HL-60/S4 treated with retinoic acid at 250 ng/mL for 4 days and 3 days (cell line): ENCODE data around the gene FBXW8.

ENCODE experiments used
- in situ Hi-C: fragments of 300-500 bp; cut with MboI; formaldehyde crosslinking; loops from 2 replicates; pipeline ENCODE4 v1.7.0; 2022; ENCODE audit warnings: low sequenced_read_pairs

The FBXW8 gene

GRCh38 chr12:116885491-116885890 lies 25.3 kb upstream of the FBXW8 start:
- in situ Hi-C loops: no loop called here

GRCh38 chr12:116887244-116887643 lies 23.5 kb upstream of the FBXW8 start:
- in situ Hi-C loops: no loop called here

- in situ Hi-C loops: no loop called here
Observed at GRCh38 chr12:116887897-116888296, 22.9 kb upstream of the FBXW8 start.

GRCh38 chr12:116890330-116890729 lies 20.4 kb upstream of the FBXW8 start:
- in situ Hi-C loops: no loop called here

- in situ Hi-C loops: no loop called here
Observed at GRCh38 chr12:116891019-116891418, 19.7 kb upstream of the FBXW8 start.

GRCh38 chr12:116892349-116893140 lies 18.2 kb upstream of the FBXW8 start:
- in situ Hi-C loops: no loop called here

- in situ Hi-C loops: no loop called here
Observed at GRCh38 chr12:116894913-116895312, 15.8 kb upstream of the FBXW8 start.

- in situ Hi-C loops: no loop called here
Observed at GRCh38 chr12:116896411-116896924, 14.3 kb upstream of the FBXW8 start.

- in situ Hi-C loops: no loop called here
Observed at GRCh38 chr12:116897476-116897875, 13.3 kb upstream of the FBXW8 start.

- in situ Hi-C loops: no loop called here
Observed at GRCh38 chr12:116898669-116899068, 12.1 kb upstream of the FBXW8 start.

- in situ Hi-C loops: no loop called here
Observed at GRCh38 chr12:116901612-116902011, 9.1 kb upstream of the FBXW8 start.

GRCh38 chr12:116903818-116904217 lies 6.9 kb upstream of the FBXW8 start:
- in situ Hi-C loops: no loop called here

- in situ Hi-C loops: no loop called here
Observed at GRCh38 chr12:116906285-116906684, 4.5 kb upstream of the FBXW8 start.

GRCh38 chr12:116910280-116910644 lies 488 bp upstream of the FBXW8 start:
- in situ Hi-C loops: no loop called here

GRCh38 chr12:116915326-116915725 lies 4.6 kb downstream of the FBXW8 start:
- in situ Hi-C loops: no loop called here

GRCh38 chr12:116916122-116916521 lies 5.4 kb downstream of the FBXW8 start:
- in situ Hi-C loops: no loop called here

GRCh38 chr12:116916714-116917114 lies 6.0 kb downstream of the FBXW8 start:
- in situ Hi-C loops: no loop called here

GRCh38 chr12:116918464-116918863 lies 7.7 kb downstream of the FBXW8 start:
- in situ Hi-C loops: no loop called here

GRCh38 chr12:116919247-116919661 lies 8.5 kb downstream of the FBXW8 start:
- in situ Hi-C loops: no loop called here

GRCh38 chr12:116919706-116920485 lies 9.1 kb downstream of the FBXW8 start:
- in situ Hi-C loops: no loop called here

GRCh38 chr12:116920939-116921338 lies 10.2 kb downstream of the FBXW8 start:
- in situ Hi-C loops: no loop called here
